ENCODE data around the gene PIH1D2.
"Not testable (repeated sequence)": the region's sequence is repeated elsewhere in the genome, so short reads cannot be mapped to it uniquely, and the experiment has no call there.

The PIH1D2 gene

DNA sequence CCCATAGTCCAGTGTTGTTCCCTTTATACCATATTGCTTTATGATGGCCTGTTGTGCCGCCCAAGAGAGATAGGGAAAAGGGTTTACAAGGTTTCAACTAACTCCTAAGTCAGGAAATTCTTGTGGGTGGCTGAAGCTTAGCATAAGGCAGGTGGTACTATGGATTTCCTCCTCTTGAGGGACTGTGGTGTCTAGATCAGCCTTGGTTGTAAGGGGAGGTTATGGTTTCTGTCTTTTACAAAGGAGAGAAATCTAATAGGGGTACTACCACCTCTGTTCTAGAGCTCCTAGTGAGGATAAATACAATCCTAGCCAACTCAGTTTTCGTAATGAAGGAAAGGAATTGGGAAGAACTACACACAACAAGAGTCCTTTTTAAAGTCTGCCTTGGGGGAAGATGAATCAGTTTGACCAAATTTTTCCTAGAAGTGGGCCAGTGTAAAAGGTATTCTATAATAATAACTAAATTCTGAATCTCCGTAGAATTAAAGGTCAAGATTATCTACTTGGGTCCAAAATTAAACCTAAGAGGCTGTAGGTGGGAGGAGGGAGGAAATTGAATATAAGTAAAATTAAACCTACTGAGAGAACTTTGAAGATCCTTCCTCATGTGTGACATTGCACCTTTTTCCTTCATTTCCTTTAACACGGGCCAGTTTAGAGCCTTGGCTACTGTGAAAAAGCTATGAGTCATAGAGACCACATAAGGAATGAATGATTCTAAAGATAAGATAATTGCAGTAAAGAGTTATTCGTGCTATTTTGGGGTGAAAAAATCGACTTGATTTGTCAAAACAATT is 31.5 kb downstream of the PIH1D2 start:
- Mint-ChIP-seq H3K4me1 (ENCODE audit: low read depth) (peaks cover 17% of the 10 kb centered on the region), H3K4me3 (no peak overlapping the region), H3K36me3 (ENCODE audit: low read depth) (peaks cover 91% of the 10 kb centered on the region), H3K27ac (peak overlapping the region; percentile 0), H3K9me3 (no peaks in the 10 kb centered on the region), H3K27me3 (no peaks in the 10 kb centered on the region)
- DNase-seq = no peak

GRCh38 chr11:112037527-112037926 is 36.3 kb downstream of the PIH1D2 start:
- Mint-ChIP-seq H3K4me3 (no peak overlapping the region), H3K27ac (peak overlapping the region; percentile 44), H3K27me3 (no peaks in the 10 kb centered on the region), H3K36me3 (ENCODE audit: low read depth) (peaks cover 81% of the 10 kb centered on the region), H3K4me1 (ENCODE audit: low read depth) (peaks cover 10% of the 10 kb centered on the region), H3K9me3 (no peaks in the 10 kb centered on the region)
- no peak for DNase-seq

GRCh38 chr11:112033902-112034301 is 39.9 kb downstream of the PIH1D2 start:
- H3K9me3 Mint-ChIP-seq = no peaks in the 10 kb centered on the region
- no peak for DNase-seq
- peaks cover 85% of the 10 kb centered on the region for H3K36me3 Mint-ChIP-seq (ENCODE audit: low read depth)
- H3K27me3 Mint-ChIP-seq = no peaks in the 10 kb centered on the region
- no peak overlapping the region for H3K4me3 Mint-ChIP-seq
- H3K4me1 Mint-ChIP-seq (ENCODE audit: low read depth) = peaks cover 11% of the 10 kb centered on the region
- H3K27ac Mint-ChIP-seq = no peak overlapping the region

DNA sequence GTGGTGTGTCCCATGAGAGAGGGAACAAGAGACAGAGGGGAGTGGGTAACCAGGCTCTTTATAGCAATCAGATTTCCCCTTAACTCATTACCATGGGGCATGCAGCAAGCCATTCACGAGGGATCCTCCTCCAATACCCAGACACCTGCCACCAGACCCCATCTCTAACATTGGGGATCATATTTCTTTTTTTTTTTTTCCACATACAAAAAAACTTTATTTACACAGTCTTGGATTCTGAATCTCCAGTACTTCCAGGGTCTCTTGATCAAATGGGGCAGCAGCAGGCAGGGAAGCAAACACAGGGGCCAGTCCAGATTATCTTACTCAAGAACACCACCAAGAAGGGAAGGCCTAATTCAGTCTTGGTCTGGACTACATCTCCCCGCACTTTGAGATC is 44.4 kb downstream of the PIH1D2 start:
- DNase-seq = no peak
- H3K4me1 Mint-ChIP-seq (ENCODE audit: low read depth) = peaks cover 26% of the 10 kb centered on the region
- H3K9me3 Mint-ChIP-seq = no peaks in the 10 kb centered on the region
- H3K27ac Mint-ChIP-seq = peak overlapping the region; percentile 51
- H3K27me3 Mint-ChIP-seq = no peaks in the 10 kb centered on the region
- no peak overlapping the region for H3K4me3 Mint-ChIP-seq
- H3K36me3 Mint-ChIP-seq (ENCODE audit: low read depth) = peaks cover 78% of the 10 kb centered on the region

- peaks cover 35% of the 10 kb centered on the region for H3K4me1 Mint-ChIP-seq (ENCODE audit: low read depth)
- not testable (repeated sequence) for H3K27me3 Mint-ChIP-seq, DNase-seq, H3K27ac Mint-ChIP-seq, H3K9me3 Mint-ChIP-seq, H3K4me3 Mint-ChIP-seq
- peaks cover 72% of the 10 kb centered on the region for H3K36me3 Mint-ChIP-seq (ENCODE audit: low read depth)
These were observed 46.9 kb downstream of the PIH1D2 start for GRCh38 chr11:112026784-112027410.

DNA sequence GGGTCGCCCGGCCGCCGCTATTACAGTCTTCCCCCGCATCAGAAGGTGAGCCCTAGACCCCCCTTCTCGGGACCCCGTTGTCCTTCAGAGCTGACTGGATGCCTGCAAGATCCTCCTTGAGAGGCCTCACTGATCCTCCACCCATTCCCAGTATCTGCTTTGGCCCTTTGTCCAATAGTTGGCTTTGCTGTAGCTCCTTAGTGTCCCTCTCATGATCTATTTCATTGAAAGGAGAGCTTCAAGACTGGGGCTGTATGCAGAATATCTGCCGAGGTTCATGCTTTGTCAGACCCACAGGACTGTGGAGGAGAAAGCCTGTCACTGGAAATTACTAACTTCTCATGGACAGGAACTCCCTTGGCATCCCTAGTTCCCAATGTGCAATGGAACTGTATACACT is 48.1 kb downstream of the PIH1D2 start:
- DNase-seq = no peak
- Mint-ChIP-seq H3K9me3 (no peaks in the 10 kb centered on the region), H3K27me3 (no peaks in the 10 kb centered on the region), H3K36me3 (ENCODE audit: low read depth) (peaks cover 70% of the 10 kb centered on the region), H3K27ac (peak overlapping the region; percentile 100), H3K4me1 (ENCODE audit: low read depth) (peaks cover 35% of the 10 kb centered on the region), H3K4me3 (peak overlapping the region; percentile 100)

DNA sequence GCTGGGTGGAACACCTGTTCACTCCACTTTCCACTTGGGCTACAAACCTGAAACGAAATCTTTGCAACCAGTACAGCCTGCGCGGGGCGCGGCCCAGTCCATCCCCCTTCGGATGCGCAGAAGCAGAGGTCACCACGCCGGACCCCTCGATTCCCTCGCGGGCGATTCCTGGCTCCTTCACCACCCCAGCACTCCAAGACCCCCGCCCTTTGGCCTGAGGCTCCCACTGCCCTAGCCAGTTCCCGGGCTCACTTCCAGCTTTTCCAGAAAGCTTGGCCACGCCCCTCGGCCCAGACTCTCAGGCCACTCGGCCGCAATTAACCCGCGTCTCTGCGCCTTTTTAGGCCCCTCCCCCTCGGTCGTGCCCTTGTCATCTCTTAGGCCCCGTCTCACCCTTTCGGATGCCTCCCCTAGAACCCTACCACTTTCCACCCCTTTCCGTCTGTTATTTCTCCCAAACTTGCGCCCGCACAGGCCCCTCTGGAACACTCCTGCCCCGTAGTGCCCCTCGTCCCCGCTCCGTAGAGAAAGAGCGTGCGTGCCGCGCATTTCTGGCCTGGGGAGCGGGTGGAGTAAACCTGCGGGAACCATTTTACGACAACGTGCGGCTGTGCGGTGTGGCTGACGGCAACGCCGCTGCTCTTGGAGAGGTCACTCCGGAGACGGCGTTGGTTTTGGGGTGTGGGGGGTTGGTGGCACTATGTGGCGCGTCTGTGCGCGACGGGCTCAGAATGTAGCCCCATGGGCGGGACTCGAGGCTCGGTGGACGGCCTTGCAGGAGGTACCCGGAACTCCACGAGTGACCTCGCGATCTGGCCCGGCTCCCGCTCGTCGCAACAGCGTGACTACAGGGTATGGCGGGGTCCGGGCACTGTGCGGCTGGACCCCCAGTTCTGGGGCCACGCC is 48.8 kb downstream of the PIH1D2 start, which contains the start of gene DLAT:
TSS of gene DLAT (plus strand) at position 636 of the 906 bp plus-strand sequence. CDS start at position 701, 65 bp downstream.
- peaks cover 32% of the 10 kb centered on the region for H3K4me1 Mint-ChIP-seq (ENCODE audit: low read depth)
- no peaks in the 10 kb centered on the region for H3K27me3 Mint-ChIP-seq
- peaks cover 70% of the 10 kb centered on the region for H3K36me3 Mint-ChIP-seq (ENCODE audit: low read depth)
- H3K4me3 Mint-ChIP-seq = peak within 1 kb of the TSS; percentile 100
- peak; percentile 92 for DNase-seq
- no peaks in the 10 kb centered on the region for H3K9me3 Mint-ChIP-seq
- peak within 1 kb of the TSS; percentile 100 for H3K27ac Mint-ChIP-seq

GRCh38 chr11:112024178-112024772 is 49.5 kb downstream of the PIH1D2 start:
- peaks cover 68% of the 10 kb centered on the region for H3K36me3 Mint-ChIP-seq (ENCODE audit: low read depth)
- H3K27me3 Mint-ChIP-seq = no peaks in the 10 kb centered on the region
- H3K9me3 Mint-ChIP-seq = no peaks in the 10 kb centered on the region
- peak; percentile 37 for DNase-seq
- peak overlapping the region; percentile 100 for H3K4me3 Mint-ChIP-seq
- peaks cover 28% of the 10 kb centered on the region for H3K4me1 Mint-ChIP-seq (ENCODE audit: low read depth)
- H3K27ac Mint-ChIP-seq = peak overlapping the region; percentile 100

DNA sequence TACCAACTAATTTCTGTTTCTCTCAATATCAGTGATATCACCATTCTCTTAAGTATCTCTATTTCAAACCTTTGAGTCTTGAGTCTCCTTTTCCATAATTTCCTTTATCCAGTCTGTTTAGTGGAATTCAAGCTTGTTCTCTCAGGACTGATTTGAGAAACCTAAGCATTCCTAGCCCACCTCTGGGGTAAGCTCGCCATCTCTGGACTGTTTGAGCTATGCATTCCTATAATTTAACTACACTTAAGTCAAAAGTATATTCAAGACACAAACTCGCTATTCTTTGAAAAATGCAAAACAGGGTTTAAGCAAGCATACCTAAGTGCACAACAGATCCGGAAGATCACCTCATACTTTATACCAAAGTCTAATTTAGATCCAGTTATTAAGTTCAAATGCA is 50.7 kb downstream of the PIH1D2 start:
- H3K9me3 Mint-ChIP-seq = no peaks in the 10 kb centered on the region
- H3K4me3 Mint-ChIP-seq = peak overlapping the region; percentile 49
- no peaks in the 10 kb centered on the region for H3K27me3 Mint-ChIP-seq
- peak overlapping the region; percentile 61 for H3K27ac Mint-ChIP-seq
- peaks cover 64% of the 10 kb centered on the region for H3K36me3 Mint-ChIP-seq (ENCODE audit: low read depth)
- DNase-seq = no peak
- peaks cover 21% of the 10 kb centered on the region for H3K4me1 Mint-ChIP-seq (ENCODE audit: low read depth)

GRCh38 chr11:112019066-112019465 is 54.8 kb downstream of the PIH1D2 start:
- H3K36me3 Mint-ChIP-seq (ENCODE audit: low read depth) = peaks cover 39% of the 10 kb centered on the region
- no peak overlapping the region for H3K27ac Mint-ChIP-seq
- no peak overlapping the region for H3K4me3 Mint-ChIP-seq

More at GRCh38 chr11:112019066-112019465, 54.8 kb downstream of the PIH1D2 start:
- peaks cover 8% of the 10 kb centered on the region for H3K4me1 Mint-ChIP-seq (ENCODE audit: low read depth)
- no peaks in the 10 kb centered on the region for H3K9me3 Mint-ChIP-seq
- DNase-seq = no peak
- H3K27me3 Mint-ChIP-seq = no peaks in the 10 kb centered on the region

Measured in activated T-cell treated with anti-CD3 and anti-CD28 coated beads, Interleukin-2, amount 50 U/mL, for 24 hours (primary cell).